Erythroblast (primary cell): ENCODE data around the gene NCKAP5.

Source experiments
- GATA1 ChIP-seq: IDR thresholded peaks from 2 replicates; pipeline ENCODE4 v1.6.1; 2011; ENCODE audit warnings: low read depth, mild to moderate bottlenecking, control low read depth, low read length, moderate library complexity
- POLR2A ChIP-seq: IDR thresholded peaks from 2 replicates; pipeline ENCODE4 v1.6.1; 2011; ENCODE audit warnings: mild to moderate bottlenecking, low read length

- no peak for TF ChIP-seq POLR2A
- TF ChIP-seq GATA1, result no peak
These were observed 764.2 kb downstream of the NCKAP5 start for GRCh38 chr2:132804051-132804450.
